ENCODE data around the gene ZNF280D. TPM values are rescaled to one million over a fixed set of nuclear protein-coding genes. Genes with fewer than 3 reads are reported as not detected.

ZNF280D gene
- total RNA-seq, 4 donors from 2014 or later = 27.4 to 59.3 (median 37.3) TPM

GRCh38 chr15:56724232-56724631, 9.1 kb downstream of the ZNF280D start:
- peaks cover 25% of the 10 kb centered on the region for H3K4me1 ChIP-seq
- H3K4me3 ChIP-seq = no peak overlapping the region
- H3K9me3 ChIP-seq = no peaks in the 10 kb centered on the region
- no peaks in the 10 kb centered on the region for H3K27me3 ChIP-seq
- H3K36me3 ChIP-seq = no peaks in the 10 kb centered on the region
- TF ChIP-seq POLR2AphosphoS5 (IDR thresholded peaks at IDR 0.05) (no peak), POLR2A (IDR thresholded peaks at IDR 0.05) (no peak), EP300 (IDR thresholded peaks at IDR 0.05) (no peak), CTCF (IDR thresholded peaks at IDR 0.05) (no peak)
- no peak overlapping the region for H3K27ac ChIP-seq
- 84% methylated on average over 3 of the region's 3 CpGs for WGBS
- DNase-seq (ENCODE audit: low spot score in 2 of 2) = no peak

DNA sequence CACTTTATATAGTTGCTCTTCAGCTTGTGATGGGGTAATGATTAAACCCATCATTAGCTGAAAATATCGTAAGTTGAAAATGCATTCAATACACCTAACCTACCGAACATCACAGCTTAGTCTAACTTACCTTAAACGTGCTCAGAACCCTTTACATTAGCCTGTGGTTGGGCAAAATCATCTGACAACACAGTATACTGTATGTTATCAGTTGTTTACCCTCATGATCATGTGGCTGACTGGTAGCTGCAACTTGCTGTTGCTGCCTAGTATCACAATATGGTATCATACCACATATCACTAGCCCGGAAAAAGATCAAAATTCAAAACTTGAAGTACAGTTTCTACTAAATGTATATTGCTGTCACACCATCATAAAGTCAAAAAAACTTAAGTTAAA, 9.5 kb downstream of the ZNF280D start:
- 92% methylated on average over 4 of the region's 4 CpGs for WGBS
- DNase-seq (ENCODE audit: low spot score in 2 of 2) = no peak
- TF ChIP-seq EP300 (IDR thresholded peaks at IDR 0.05) (no peak), POLR2AphosphoS5 (IDR thresholded peaks at IDR 0.05) (no peak)
- Histone ChIP-seq H3K9me3 (no peaks in the 10 kb centered on the region), H3K27ac (no peak overlapping the region), H3K4me3 (no peak overlapping the region), H3K27me3 (no peaks in the 10 kb centered on the region), H3K36me3 (no peaks in the 10 kb centered on the region), H3K4me1 (peaks cover 21% of the 10 kb centered on the region)

DNA sequence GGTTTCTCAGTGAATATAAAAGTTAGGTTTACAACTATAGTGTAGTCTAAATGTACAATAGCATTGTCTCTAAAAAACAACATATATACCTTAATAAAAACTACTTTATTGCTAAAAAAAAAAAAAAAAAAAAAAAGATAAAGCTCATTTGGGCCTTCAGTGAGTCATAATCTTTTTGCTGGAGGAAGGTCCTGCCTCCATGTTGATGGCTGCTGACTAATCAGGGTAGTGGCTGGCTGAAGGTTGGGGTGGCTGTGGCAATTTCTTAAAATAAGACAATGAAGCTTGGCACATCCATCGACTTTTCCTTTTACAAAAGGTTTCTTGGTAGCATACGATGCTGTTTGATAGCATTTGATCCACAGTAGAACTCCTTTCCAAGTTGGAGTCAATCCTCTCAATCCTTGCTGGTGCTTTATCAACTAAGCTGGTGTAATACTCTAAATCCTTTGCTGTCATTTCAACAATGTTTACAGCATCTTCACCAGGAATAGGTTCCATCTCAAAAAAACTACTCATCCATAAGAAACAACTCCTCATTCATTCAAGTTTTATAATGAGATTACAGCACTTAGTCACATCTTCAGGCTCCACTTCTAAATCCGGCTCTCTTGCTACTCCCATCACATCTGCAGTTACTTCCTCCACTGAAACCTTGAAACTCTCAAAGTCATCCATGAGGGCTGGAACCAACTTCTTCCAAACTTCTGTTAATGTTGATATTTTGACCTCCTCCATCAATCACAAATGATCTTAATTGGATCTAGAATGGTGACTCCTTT, 13.3 kb downstream of the ZNF280D start:
- no peaks in the 10 kb centered on the region for H3K27me3 ChIP-seq
- DNase-seq (ENCODE audit: low spot score in 2 of 2) = no peak

DNA sequence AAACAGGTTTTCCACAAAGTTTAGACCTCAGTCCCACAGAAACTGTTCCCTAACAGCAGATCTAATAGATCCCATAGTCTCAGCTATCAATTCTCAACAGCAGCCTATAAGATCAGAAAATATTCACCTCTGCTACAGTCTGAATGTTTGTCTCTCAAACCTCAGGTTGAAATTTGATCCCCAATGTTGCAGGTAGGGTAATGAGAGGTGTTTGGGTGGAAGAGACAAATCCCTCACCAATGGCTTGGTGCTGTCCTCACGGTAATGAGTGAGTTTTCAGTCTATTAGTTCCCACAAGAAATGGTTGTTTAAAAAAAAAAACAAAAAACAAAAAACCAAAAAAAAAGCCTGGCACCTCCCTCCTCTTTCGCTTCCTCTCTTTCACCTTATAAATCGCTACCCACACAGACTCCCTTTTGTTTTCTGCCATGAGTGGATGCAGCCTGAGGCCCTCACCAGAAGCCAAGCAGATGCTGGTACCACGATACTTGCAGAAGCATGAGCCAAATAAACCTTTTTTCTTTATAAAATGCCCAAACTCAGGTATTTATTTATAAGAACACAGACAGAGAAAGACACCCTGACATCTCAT, 14.2 kb downstream of the ZNF280D start:
- H3K4me1 ChIP-seq = peaks cover 17% of the 10 kb centered on the region
- no peak overlapping the region for H3K27ac ChIP-seq
- no peaks in the 10 kb centered on the region for H3K36me3 ChIP-seq
- WGBS = 78% methylated on average over 4 of the region's 4 CpGs
- no peak for DNase-seq (ENCODE audit: low spot score in 2 of 2)
- TF ChIP-seq CTCF (IDR thresholded peaks at IDR 0.05) (no peak), EP300 (IDR thresholded peaks at IDR 0.05) (no peak), POLR2AphosphoS5 (IDR thresholded peaks at IDR 0.05) (no peak), POLR2A (IDR thresholded peaks at IDR 0.05) (no peak)
- no peak overlapping the region for H3K4me3 ChIP-seq
- H3K9me3 ChIP-seq = no peaks in the 10 kb centered on the region
- no peaks in the 10 kb centered on the region for H3K27me3 ChIP-seq

More for the DNA sequence above, 13.3 kb downstream of the ZNF280D start:
- Histone ChIP-seq H3K9me3 (no peaks in the 10 kb centered on the region), H3K4me1 (peaks cover 18% of the 10 kb centered on the region), H3K4me3 (no peak overlapping the region), H3K36me3 (no peaks in the 10 kb centered on the region), H3K27ac (no peak overlapping the region)
- 92% methylated on average over 3 of the region's 3 CpGs for WGBS
- TF ChIP-seq CTCF (IDR thresholded peaks at IDR 0.05) (no peak), POLR2A (IDR thresholded peaks at IDR 0.05) (no peak), EP300 (IDR thresholded peaks at IDR 0.05) (no peak), POLR2AphosphoS5 (IDR thresholded peaks at IDR 0.05) (no peak)

- TF ChIP-seq POLR2AphosphoS5 (IDR thresholded peaks at IDR 0.05) = no peak
- no peak for TF ChIP-seq POLR2A (IDR thresholded peaks at IDR 0.05)
- TF ChIP-seq CTCF (IDR thresholded peaks at IDR 0.05) = no peak
- TF ChIP-seq EP300 (IDR thresholded peaks at IDR 0.05) = no peak
Observed at GRCh38 chr15:56718560-56718959, 14.7 kb downstream of the ZNF280D start.

More at GRCh38 chr15:56718560-56718959, 14.7 kb downstream of the ZNF280D start:
- no peaks in the 10 kb centered on the region for H3K36me3 ChIP-seq
- peaks cover 17% of the 10 kb centered on the region for H3K4me1 ChIP-seq
- no peak overlapping the region for H3K4me3 ChIP-seq
- no peak for DNase-seq (ENCODE audit: low spot score in 2 of 2)
- 83% methylated on average over 1 of the region's 1 CpG for WGBS
- H3K27ac ChIP-seq = no peak overlapping the region
- H3K27me3 ChIP-seq = no peaks in the 10 kb centered on the region
- H3K9me3 ChIP-seq = no peaks in the 10 kb centered on the region
